GM12878 (cell line): ENCODE data around the gene ALDOB. TPM values are rescaled to one million over a fixed set of nuclear protein-coding genes. Genes with fewer than 3 reads are reported as not detected.

Experiments
- ATAC-seq: fragments of 200-7000 bp; cut with Tn5 transposase; 3 replicates; pipeline ENCODE4 v1.9.1; 2020; ENCODE audit warnings: mild to moderate bottlenecking, moderate library complexity
- BruUV-seq: library from RNA; stranded (reverse); fragments of 400-500 nt; replicated peaks from 2 replicates; lab custom pipeline; 2021; lab: Mats Ljungman, UMichigan
- CTCF ChIA-PET: fragments of 300-600 bp; sonication (Branson Sonifier 250); formaldehyde crosslinking; extraction: SDS; loops from one replicate; lab custom pipeline; 2021; ENCODE audit warnings: inconsistent platforms; lab: Yijun Ruan, JAX
- POLR2A ChIA-PET: fragments of 350-600 bp; formaldehyde crosslinking; extraction: SDS; loops from one replicate; lab custom pipeline; 2021; ENCODE audit warnings: inconsistent platforms; lab: Charles Lee
- RAD21 ChIA-PET: fragments of 300-600 bp; sonication (Branson Sonifier 250); formaldehyde crosslinking; loops from one replicate; lab custom pipeline; 2023; ENCODE audit warnings: antibody characterized with exemption; ENCODE audit not compliant: unreplicated experiment; lab: Charles Lee
- SMC1A ChIA-PET: fragments of 300-600 bp; sonication (Branson Sonifier 250); formaldehyde crosslinking; loops from one replicate; lab custom pipeline; 2023; ENCODE audit not compliant: unreplicated experiment, uncharacterized antibody; lab: Charles Lee
- DNase-seq: peaks from one replicate; pipeline ENCODE4 v3.0.0-alpha.2; 2011; ENCODE audit warnings: low read depth, low spot score
- FAIRE-seq: peaks from 3 replicates; lab custom pipeline; 2011; peaks lifted over from hg19 to GRCh38; lab: Jason Lieb, UNC
- H2AFZ ChIP-seq: 2 replicates; pipeline ENCODE4 v1.6.0; 2011; ENCODE audit warnings: low read depth, low read length, control low read depth; ENCODE audit not compliant: control insufficient read depth
- H3K27ac ChIP-seq: 2 replicates; pipeline ENCODE4 v1.5.1; 2011; ENCODE audit warnings: control low read depth; ENCODE audit not compliant: control insufficient read depth, insufficient read depth
- H3K27me3 ChIP-seq, 2 experiments: replicated peaks in 1 of 2; 2 replicates each; pipeline versions ENCODE4 v1.6.0 to v1.6.1; 2011; ENCODE audit warnings: low read length in 1 of 2; ENCODE audit not compliant: control insufficient read depth in 2 of 2, insufficient read depth in 2 of 2
- H3K36me3 ChIP-seq, 2 experiments: 2 replicates each; pipeline ENCODE4 v1.5.1; 2011; ENCODE audit warnings: low read length in 1 of 2; ENCODE audit not compliant: control insufficient read depth in 2 of 2, insufficient read depth in 2 of 2
- H3K4me1 ChIP-seq: 2 replicates; pipeline ENCODE4 v1.6.1; 2011; ENCODE audit warnings: mild to moderate bottlenecking, low read length, moderate library complexity, mixed read lengths; ENCODE audit not compliant: control insufficient read depth, insufficient read depth
- H3K4me2 ChIP-seq: 2 replicates; pipeline ENCODE4 v1.6.0; 2011; ENCODE audit warnings: control low read depth; ENCODE audit not compliant: control insufficient read depth, insufficient read depth
- H3K4me3 ChIP-seq: fragments of 200-600 bp; sonication (generic); 2 replicates; pipeline ENCODE4 v1.5.1; 2016
- H3K79me2 ChIP-seq: 2 replicates; pipeline ENCODE4 v1.6.0; 2011; ENCODE audit warnings: low read length; ENCODE audit not compliant: control insufficient read depth, insufficient read depth
- H3K9ac ChIP-seq: 2 replicates; pipeline ENCODE4 v1.8.0; 2011; ENCODE audit warnings: low read length, control low read depth, mixed read lengths; ENCODE audit not compliant: control insufficient read depth, insufficient read depth
- H3K9me3 ChIP-seq: replicated peaks from 3 replicates; pipeline ENCODE4 v1.5.1; 2011; ENCODE audit warnings: mild to moderate bottlenecking, low read length; ENCODE audit not compliant: control insufficient read depth, insufficient read depth
- H4K20me1 ChIP-seq: 2 replicates; pipeline ENCODE4 v1.6.0; 2011; ENCODE audit not compliant: control insufficient read depth, insufficient read depth
- CHD4 ChIP-seq: fragments of 200-600 bp; sonication (generic); IDR thresholded peaks from 2 replicates; pipeline ENCODE4 v1.6.1; 2016; ENCODE audit warnings: mild to moderate bottlenecking
- HCFC1 ChIP-seq: fragments of 150-350 bp; IDR thresholded peaks from 2 replicates; pipeline ENCODE4 v1.6.1; 2014; ENCODE audit warnings: low read length
- YBX1 ChIP-seq: fragments of 450-650 bp; IDR thresholded peaks from 2 replicates; pipeline ENCODE4 v1.6.1; 2016; ENCODE audit warnings: antibody characterized with exemption
- WGBS: methylation state at CpG from one replicate; pipeline ENCODE4 v1.1.6; 2016; ENCODE audit warnings: low lambda C conversion rate; ENCODE audit not compliant: insufficient replicate concordance, insufficient coverage; ENCODE audit errors: missing lambda C conversion rate; 5-methylcytosine and 5-hydroxymethylcytosine counted together
- in situ Hi-C: fragments of 300-500 bp; cut with MboI; formaldehyde crosslinking; loops from 9 replicates; pipeline ENCODE4 v1.14.3; 2018; ENCODE audit warnings: mixed read lengths
- intact Hi-C: fragments of 100-400 bp; cut with micrococcal nuclease; formaldehyde crosslinking; loops from one replicate; pipeline ENCODE4 v1.14.2; 2022; ENCODE audit not compliant: unreplicated experiment
- polyA plus RNA-seq, 11 experiments: library from polyadenylated mRNA; depleted of rRNA in 4 of 11; unstranded in 6 of 11; stranded (reverse) in 5 of 11; fragments of >200 nt; fragmentation: Nextera tagmentation in 4 of 11; fragmentation: Illumina TruSeq in 1 of 11; extraction: Ambion mirVana in 4 of 11; extraction: Trizol in 1 of 11; gene quantifications; 1 replicate in 1 of 11; 2 replicates in 10 of 11; pipeline versions ENCODE4 v1.2.1 to v1.2.3, GENCODE V29; 2011 to 2016; ENCODE audit warnings: inconsistent platforms in 2 of 11, missing spikeins in 2 of 11, low read depth in 1 of 11
- total RNA-seq, 4 experiments: library from RNA; depleted of rRNA in 3 of 4; stranded (reverse); fragments of >200 nt in 3 of 4; fragmentation: Illumina TruSeq in 1 of 4; extraction: Trizol in 1 of 4; gene quantifications; 2 replicates each; pipeline versions ENCODE4 v1.2.1 to v1.2.3, GENCODE V29; 2013 to 2021
- TF ChIP-seq, protein P1 (sequence below), 3 experiments: IDR thresholded peaks in 2 of 3; conservative IDR thresholded peaks in 1 of 3; 2 replicates each; pipeline ENCODE4 v1.5.1; 2011; ENCODE audit warnings: low read depth in 3 of 3, low read length in 3 of 3, mild to moderate bottlenecking in 3 of 3, control low read depth in 2 of 3, moderate library complexity in 2 of 3, inconsistent platforms in 1 of 3, mixed read lengths in 1 of 3; ENCODE audit not compliant: control insufficient read depth in 2 of 3, insufficient read depth in 1 of 3; ENCODE audit errors: extremely low read depth in 1 of 3

The ALDOB gene
- total and polyA plus RNA-seq, 10 of the 15 experiments (the other 5 are each of a cell fraction or from before 2014, with no cell fraction given) = 0.03 to 0.82 (median 0.04) TPM; not detected in 7

- in situ Hi-C loops = no loop called here
- no peak overlapping the region for H3K4me3 ChIP-seq
- CTCF ChIA-PET = interaction anchor here (0.8 to 12.4 kb wide), 2 partner anchors 17 to 64 kb away, joined by 3 to 228 read pairs; partner anchors contain the start of gene RNF20
- WGBS = 22% methylated on average over 6 of the region's 6 CpGs
- H2AFZ ChIP-seq = no peak overlapping the region
- H3K27ac ChIP-seq = no peak overlapping the region
- no peaks in the 10 kb centered on the region for H3K36me3 ChIP-seq
- RAD21 ChIA-PET = no interaction called here
- no TSS peak for BruUV-seq
- ATAC-seq = 0 out of 3 replicates have a peak, but pooled peaks have one; percentile 37
- H3K79me2 ChIP-seq = no peaks in the 10 kb centered on the region
- H3K4me2 ChIP-seq = no peak overlapping the region
- H3K9ac ChIP-seq = no peak overlapping the region
- no peak for DNase-seq
- TF ChIP-seq CHD4 (no peak), HCFC1 (no peak), YBX1 (no peak)
- TF ChIP-seq, protein P1, sequence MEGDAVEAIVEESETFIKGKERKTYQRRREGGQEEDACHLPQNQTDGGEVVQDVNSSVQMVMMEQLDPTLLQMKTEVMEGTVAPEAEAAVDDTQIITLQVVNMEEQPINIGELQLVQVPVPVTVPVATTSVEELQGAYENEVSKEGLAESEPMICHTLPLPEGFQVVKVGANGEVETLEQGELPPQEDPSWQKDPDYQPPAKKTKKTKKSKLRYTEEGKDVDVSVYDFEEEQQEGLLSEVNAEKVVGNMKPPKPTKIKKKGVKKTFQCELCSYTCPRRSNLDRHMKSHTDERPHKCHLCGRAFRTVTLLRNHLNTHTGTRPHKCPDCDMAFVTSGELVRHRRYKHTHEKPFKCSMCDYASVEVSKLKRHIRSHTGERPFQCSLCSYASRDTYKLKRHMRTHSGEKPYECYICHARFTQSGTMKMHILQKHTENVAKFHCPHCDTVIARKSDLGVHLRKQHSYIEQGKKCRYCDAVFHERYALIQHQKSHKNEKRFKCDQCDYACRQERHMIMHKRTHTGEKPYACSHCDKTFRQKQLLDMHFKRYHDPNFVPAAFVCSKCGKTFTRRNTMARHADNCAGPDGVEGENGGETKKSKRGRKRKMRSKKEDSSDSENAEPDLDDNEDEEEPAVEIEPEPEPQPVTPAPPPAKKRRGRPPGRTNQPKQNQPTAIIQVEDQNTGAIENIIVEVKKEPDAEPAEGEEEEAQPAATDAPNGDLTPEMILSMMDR (IDR thresholded peaks at IDR 0.05 in 2 of 3, conservative IDR thresholded peaks at IDR 0.05 in 1 of 3; ENCODE audit: control insufficient read depth in 2 of 3, extremely low read depth in 1 of 3, insufficient read depth in 1 of 3, low read depth in 3 of 3, low read length in 3 of 3) = peak in 2 of 3 experiments; percentile 5 to 31; a peak in 1 of 6 replicates
- H3K4me1 ChIP-seq = no peaks in the 10 kb centered on the region
- H3K9me3 ChIP-seq = no peaks in the 10 kb centered on the region
- SMC1A ChIA-PET = interaction anchor here (0.9 to 1.4 kb wide), 4 partner anchors 53 to 101 kb away, joined by 3 to 5 read pairs (median 3); no protein-coding TSS in a partner anchor
- no peaks in the 10 kb centered on the region for H4K20me1 ChIP-seq
- H3K27me3 ChIP-seq = no peaks in the 10 kb centered on the region; a peak in 1 of 4 replicates
- POLR2A ChIA-PET = no interaction called here
- intact Hi-C loops = no loop called here
- FAIRE-seq = no peak
These were observed 29.8 kb upstream of the ALDOB start for GRCh38 chr9:101465326-101465915.
